Sigmoid colon (tissue), 7 donors: ENCODE results near the gene LOXHD1. TPM values are rescaled to one million over a fixed set of nuclear protein-coding genes. Genes with fewer than 3 reads are reported as not detected.

Source experiments
- DNase-seq: peaks from one replicate; pipeline ENCODE4 v3.0.0-alpha.2; 2019
- H3K27ac ChIP-seq, 4 donors: fragments of 200-600 bp; sonication (generic); one replicate each; pipeline ENCODE4 v1.5.1; 2016 to 2019; ENCODE audit warnings: mild to moderate bottlenecking in 1 of 4
- H3K27me3 ChIP-seq, 3 donors: fragments of 200-600 bp; sonication (generic); one replicate each; pipeline ENCODE4 v1.5.1; 2019; ENCODE audit warnings: mild to moderate bottlenecking in 1 of 3
- H3K36me3 ChIP-seq, 4 donors: fragments of 200-600 bp; sonication (generic); one replicate each; pipeline ENCODE4 v1.5.1; 2016 to 2019
- H3K4me1 ChIP-seq, 4 donors: fragments of 200-600 bp; sonication (generic); one replicate each; pipeline ENCODE4 v1.5.1; 2017 to 2019
- H3K4me3 ChIP-seq, 4 donors: fragments of 200-600 bp; sonication (generic); one replicate each; pipeline ENCODE4 v1.5.1; 2017 to 2019; ENCODE audit warnings: mild to moderate bottlenecking in 2 of 4, moderate library complexity in 1 of 4
- H3K9me3 ChIP-seq, 4 donors: fragments of 200-600 bp in 3 of 4; sonication (generic) in 3 of 4; one replicate each; pipeline versions ENCODE4 v1.5.1 to v1.6.1; 2013 to 2019
- CTCF ChIP-seq, 4 experiments: fragments of 450-650 bp in 3 of 4; fragments of 200-600 bp in 1 of 4; IDR thresholded peaks; one replicate each; pipeline ENCODE4 v1.5.1; 2016 to 2019; ENCODE audit warnings: antibody characterized with exemption in 4 of 4, mild to moderate bottlenecking in 3 of 4, moderate library complexity in 2 of 4
- EP300 ChIP-seq, 4 donors: sonication (generic); formaldehyde crosslinking; IDR thresholded peaks; one replicate each; pipeline ENCODE4 v1.6.1; 2017; ENCODE audit warnings: antibody characterized with exemption in 4 of 4
- POLR2A ChIP-seq, 2 donors: fragments of 450-650 bp; IDR thresholded peaks; one replicate each; pipeline ENCODE4 v1.6.1; 2016; ENCODE audit warnings: antibody characterized with exemption in 2 of 2, mild to moderate bottlenecking in 2 of 2, moderate library complexity in 2 of 2
- POLR2AphosphoS5 ChIP-seq, 4 donors: sonication (generic); formaldehyde crosslinking; IDR thresholded peaks; one replicate each; pipeline ENCODE4 v1.6.1; 2017; ENCODE audit warnings: antibody characterized with exemption in 4 of 4
- WGBS, 2 donors: extraction: QIAGEN DNeasy Blood & Tissue Kit; methylation state at CpG; one replicate each; pipeline ENCODE4 v1.1.7; 2013; 5-methylcytosine and 5-hydroxymethylcytosine counted together
- intact Hi-C: fragments of 100-400 bp; cut with DNase I; formaldehyde crosslinking; loops from one replicate; pipeline ENCODE4 v1.15.1; 2023
- polyA plus RNA-seq, 3 donors: library from polyadenylated mRNA; stranded (reverse); fragments of 200-250 nt; gene quantifications; one replicate each; pipeline ENCODE4 v1.2.3, GENCODE V29; 2013
- total RNA-seq, 4 donors: library from RNA; depleted of rRNA; stranded (reverse); fragments of >200 nt; gene quantifications; one replicate each; pipeline ENCODE4 v1.1.0, GENCODE V29; 2016
- donor health status: healthy with polysubstance abuse.
- donor health status: Bipolar disorder and iron deficiency.
- donor health status: healthy.

LOXHD1 gene
- total and polyA plus RNA-seq, 7 donors: 0.06 to 0.28 (median 0.27) TPM; not detected in 4

- 86 to 91% methylated on average over 6 of the region's 6 CpGs for WGBS, 2 donors
- no peaks in the 10 kb centered on the region for H3K9me3 ChIP-seq
- DNase-seq: no peak
- H3K27me3 ChIP-seq: no peaks in the 10 kb centered on the region
- no peak for TF ChIP-seq CTCF (IDR thresholded peaks at IDR 0.05)
- no peak for TF ChIP-seq POLR2AphosphoS5 (IDR thresholded peaks at IDR 0.05)
- TF ChIP-seq POLR2A (IDR thresholded peaks at IDR 0.05): no peak
- no peak for TF ChIP-seq EP300 (IDR thresholded peaks at IDR 0.05)
- no peak overlapping the region for H3K27ac ChIP-seq
- intact Hi-C loops: no loop called here
- H3K4me3 ChIP-seq: no peak overlapping the region
- H3K4me1 ChIP-seq: no peaks in the 10 kb centered on the region
- no peaks in the 10 kb centered on the region for H3K36me3 ChIP-seq
These were observed 45.5 kb upstream of the LOXHD1 start for GRCh38 chr18:46702471-46702870.

GRCh38 chr18:46700066-46700824 is 43.2 kb upstream of the LOXHD1 start:
- DNase-seq: no peak
- WGBS, 2 donors: 70 to 71% methylated on average over 5 of the region's 5 CpGs
- no peaks in the 10 kb centered on the region for H3K9me3 ChIP-seq
- intact Hi-C loops: no loop called here
- H3K36me3 ChIP-seq: no peaks in the 10 kb centered on the region
- TF ChIP-seq POLR2A (IDR thresholded peaks at IDR 0.05): no peak
- no peak for TF ChIP-seq POLR2AphosphoS5 (IDR thresholded peaks at IDR 0.05)
- no peak for TF ChIP-seq EP300 (IDR thresholded peaks at IDR 0.05)
- TF ChIP-seq CTCF (IDR thresholded peaks at IDR 0.05): no peak
- no peak overlapping the region for H3K4me3 ChIP-seq
- no peak overlapping the region for H3K27ac ChIP-seq
- H3K4me1 ChIP-seq: no peaks in the 10 kb centered on the region
- no peaks in the 10 kb centered on the region for H3K27me3 ChIP-seq

GRCh38 chr18:46696702-46697101 is 39.7 kb upstream of the LOXHD1 start:
- intact Hi-C loops: no loop called here
- H3K36me3 ChIP-seq: no peaks in the 10 kb centered on the region
- H3K9me3 ChIP-seq: no peaks in the 10 kb centered on the region
- no peak for TF ChIP-seq POLR2A (IDR thresholded peaks at IDR 0.05)
- TF ChIP-seq CTCF (IDR thresholded peaks at IDR 0.05): no peak
- TF ChIP-seq EP300 (IDR thresholded peaks at IDR 0.05): no peak
- TF ChIP-seq POLR2AphosphoS5 (IDR thresholded peaks at IDR 0.05): no peak
- no peaks in the 10 kb centered on the region for H3K4me1 ChIP-seq
- H3K4me3 ChIP-seq: no peak overlapping the region
- no peak overlapping the region for H3K27ac ChIP-seq
- H3K27me3 ChIP-seq: no peaks in the 10 kb centered on the region
- no peak for DNase-seq

GRCh38 chr18:46696268-46696667 is 39.2 kb upstream of the LOXHD1 start:
- TF ChIP-seq POLR2A (IDR thresholded peaks at IDR 0.05) (no peak), EP300 (IDR thresholded peaks at IDR 0.05) (no peak), CTCF (IDR thresholded peaks at IDR 0.05) (no peak), POLR2AphosphoS5 (IDR thresholded peaks at IDR 0.05) (no peak)
- H3K27ac ChIP-seq: no peak overlapping the region

GRCh38 chr18:46693996-46694395 is 37.0 kb upstream of the LOXHD1 start:
- H3K4me1 ChIP-seq: no peaks in the 10 kb centered on the region
- no peaks in the 10 kb centered on the region for H3K27me3 ChIP-seq
- H3K9me3 ChIP-seq: no peaks in the 10 kb centered on the region
- 74 to 86% methylated on average over 2 of the region's 2 CpGs for WGBS, 2 donors
- no peak overlapping the region for H3K27ac ChIP-seq
- no peak for TF ChIP-seq POLR2A (IDR thresholded peaks at IDR 0.05)
- intact Hi-C loops: no loop called here
- no peaks in the 10 kb centered on the region for H3K36me3 ChIP-seq
- no peak for DNase-seq
- H3K4me3 ChIP-seq: no peak overlapping the region

More at GRCh38 chr18:46696268-46696667, 39.2 kb upstream of the LOXHD1 start:
- 56 to 77% methylated on average over 3 of the region's 3 CpGs for WGBS, 2 donors
- Histone ChIP-seq H3K4me1 (no peaks in the 10 kb centered on the region), H3K4me3 (no peak overlapping the region), H3K27me3 (no peaks in the 10 kb centered on the region), H3K9me3 (no peaks in the 10 kb centered on the region), H3K36me3 (no peaks in the 10 kb centered on the region)
- intact Hi-C loops: no loop called here
- DNase-seq: no peak
